ENCODE data around the gene JAM3. TPM values are rescaled to one million over a fixed set of nuclear protein-coding genes. Genes with fewer than 3 reads are reported as not detected.
A peak's percentile ranks its signal among the peaks of the same experiment; 100 is the strongest.

The JAM3 gene
- total RNA-seq, 1 donor: 57.5 TPM

GRCh38 chr11:134065381-134065780 is 3.5 kb upstream of the JAM3 start:
- H2AFZ ChIP-seq (ENCODE audit: low read length): no peak overlapping the region
- H3K27ac ChIP-seq (ENCODE audit: low read depth, low read length): no peak overlapping the region
- H3K27me3 ChIP-seq (ENCODE audit: insufficient read depth, low read length): peaks cover 7% of the 10 kb centered on the region
- peak; percentile 22 for DNase-seq (ENCODE audit: insufficient read length, low spot score, missing footprints)
- H3K79me2 ChIP-seq (ENCODE audit: insufficient read depth, low read length): peaks cover 2% of the 10 kb centered on the region
- H3K36me3 ChIP-seq (ENCODE audit: insufficient read depth, low read length): no peaks in the 10 kb centered on the region
- no peak for TF ChIP-seq CTCF (IDR thresholded peaks at IDR 0.05; ENCODE audit: extremely low read depth, low read depth, low read length)
- no peaks in the 10 kb centered on the region for H4K20me1 ChIP-seq (ENCODE audit: insufficient read depth, low read length)
- H3K4me2 ChIP-seq (ENCODE audit: insufficient read depth, low read length): no peak overlapping the region
- H3K4me3 ChIP-seq (ENCODE audit: insufficient read depth, low read length): no peak overlapping the region
- H3K9me3 ChIP-seq (ENCODE audit: low read depth, low read length): no peaks in the 10 kb centered on the region
- H3K4me1 ChIP-seq (ENCODE audit: insufficient read depth, low read length): peaks cover 5% of the 10 kb centered on the region

- Histone ChIP-seq H3K4me1 (ENCODE audit: insufficient read depth, low read length) (peaks cover 5% of the 10 kb centered on the region), H2AFZ (ENCODE audit: low read length) (no peak overlapping the region), H4K20me1 (ENCODE audit: insufficient read depth, low read length) (no peaks in the 10 kb centered on the region), H3K27ac (ENCODE audit: low read depth, low read length) (no peak overlapping the region), H3K9me3 (ENCODE audit: low read depth, low read length) (no peaks in the 10 kb centered on the region), H3K27me3 (ENCODE audit: insufficient read depth, low read length) (no peaks in the 10 kb centered on the region), H3K79me2 (ENCODE audit: insufficient read depth, low read length) (peaks cover 3% of the 10 kb centered on the region), H3K4me3 (ENCODE audit: insufficient read depth, low read length) (no peak overlapping the region), H3K4me2 (ENCODE audit: insufficient read depth, low read length) (no peak overlapping the region), H3K36me3 (ENCODE audit: insufficient read depth, low read length) (no peaks in the 10 kb centered on the region)
- DNase-seq (ENCODE audit: insufficient read length, low spot score, missing footprints): no peak
- TF ChIP-seq CTCF (IDR thresholded peaks at IDR 0.05; ENCODE audit: extremely low read depth, low read depth, low read length): no peak
Observed at GRCh38 chr11:134066943-134067885, 1.7 kb upstream of the JAM3 start.

- Histone ChIP-seq H3K36me3 (ENCODE audit: insufficient read depth, low read length) (no peaks in the 10 kb centered on the region), H3K9me3 (ENCODE audit: low read depth, low read length) (no peaks in the 10 kb centered on the region), H3K79me2 (ENCODE audit: insufficient read depth, low read length) (peaks cover 9% of the 10 kb centered on the region), H2AFZ (ENCODE audit: low read length) (peak overlapping the region; percentile 83), H4K20me1 (ENCODE audit: insufficient read depth, low read length) (no peaks in the 10 kb centered on the region), H3K27ac (ENCODE audit: low read depth, low read length) (no peak overlapping the region), H3K4me1 (ENCODE audit: insufficient read depth, low read length) (peaks cover 9% of the 10 kb centered on the region), H3K4me3 (ENCODE audit: insufficient read depth, low read length) (peak overlapping the region; percentile 88), H3K4me2 (ENCODE audit: insufficient read depth, low read length) (peak overlapping the region; percentile 78), H3K27me3 (ENCODE audit: insufficient read depth, low read length) (no peaks in the 10 kb centered on the region)
- TF ChIP-seq CTCF (IDR thresholded peaks at IDR 0.05; ENCODE audit: extremely low read depth, low read depth, low read length): no peak
- DNase-seq (ENCODE audit: insufficient read length, low spot score, missing footprints): peak; percentile 94
Observed at GRCh38 chr11:134069426-134070341, 812 bp downstream of the JAM3 start.

Measured in osteoblast (primary cell).